ENCODE measurements around the gene ATP2A3. TPM values are rescaled to one million over a fixed set of nuclear protein-coding genes. Genes with fewer than 3 reads are reported as not detected.

Gene ATP2A3
- total and polyA plus RNA-seq, 11 donors, result 3.3 to 21.8 (median 7.0) TPM

DNA sequence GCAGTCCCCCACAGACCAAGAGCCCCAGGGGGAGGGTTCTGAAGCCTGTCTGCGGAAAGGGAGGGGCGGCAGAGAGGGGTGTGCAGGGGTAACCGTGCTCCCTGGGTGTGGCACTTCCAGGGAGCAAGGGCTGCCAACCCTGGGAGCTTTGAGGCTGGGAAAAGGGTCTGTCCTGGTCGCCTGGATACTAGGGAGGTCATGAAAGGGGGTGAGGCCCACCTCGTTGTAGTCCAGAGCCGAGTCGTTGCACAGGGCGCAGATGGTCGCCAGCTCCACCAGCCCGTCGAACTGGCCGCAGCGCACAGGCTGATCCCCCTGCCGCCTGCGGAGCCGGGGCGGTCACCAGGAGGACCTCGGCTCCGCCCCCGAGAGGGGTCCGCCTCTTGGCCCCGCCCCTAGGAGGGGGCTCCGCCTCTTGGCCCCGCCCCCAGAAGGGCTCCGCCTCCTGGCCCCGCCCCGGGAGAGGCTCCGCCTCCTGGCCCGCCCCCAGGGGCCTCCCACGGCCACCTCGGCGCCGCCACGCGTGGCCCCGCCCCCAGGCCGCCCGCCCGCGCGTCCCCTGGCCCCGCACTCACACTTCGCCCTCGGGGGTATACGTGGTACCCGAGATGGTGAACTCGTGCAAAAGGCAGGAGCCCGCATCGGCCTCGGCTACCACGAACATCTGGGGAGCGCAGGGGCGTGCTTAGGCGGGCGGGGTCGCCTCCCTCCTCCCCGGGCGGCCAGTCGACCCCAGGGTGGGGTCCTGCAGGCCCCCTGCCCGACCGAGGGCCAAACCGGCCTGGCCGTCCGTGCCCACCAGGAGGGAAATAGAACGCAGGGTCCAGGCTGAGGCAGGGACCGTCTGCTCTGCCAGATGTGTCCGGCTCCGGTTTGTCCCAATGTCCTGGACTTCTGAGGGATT is 19.5 kb downstream of the ATP2A3 start:
- H3K27me3 ChIP-seq, result no peaks in the 10 kb centered on the region
- H3K27ac ChIP-seq, result peak overlapping the region in 5 of 12 donors; percentile 19 to 49 (median 34)
- peaks cover 0 to 21% (median 5%) of the 10 kb centered on the region in 12 donors for H3K4me1 ChIP-seq
- intact Hi-C loops (cut with DNase I), result no loop called here
- peak; percentile 82 to 96 (median 92) for ATAC-seq
- peaks cover 0 to 68% (median 3%) of the 10 kb centered on the region in 9 donors for H3K36me3 ChIP-seq
- H3K9me3 ChIP-seq, result no peaks in the 10 kb centered on the region
- peak; percentile 56 to 89 (median 70) for DNase-seq
- peak overlapping the region in 11 of 12 donors; percentile 21 to 50 (median 41) for H3K4me3 ChIP-seq
- WGBS, 4 donors, result 29 to 50% (median 36%) methylated on average over 23 to 68 of the region's 68 CpGs
- peak in 1 of 2 donors; percentile 26 for TF ChIP-seq POLR2A (IDR thresholded peaks at IDR 0.05)
- TF ChIP-seq, protein P1, sequence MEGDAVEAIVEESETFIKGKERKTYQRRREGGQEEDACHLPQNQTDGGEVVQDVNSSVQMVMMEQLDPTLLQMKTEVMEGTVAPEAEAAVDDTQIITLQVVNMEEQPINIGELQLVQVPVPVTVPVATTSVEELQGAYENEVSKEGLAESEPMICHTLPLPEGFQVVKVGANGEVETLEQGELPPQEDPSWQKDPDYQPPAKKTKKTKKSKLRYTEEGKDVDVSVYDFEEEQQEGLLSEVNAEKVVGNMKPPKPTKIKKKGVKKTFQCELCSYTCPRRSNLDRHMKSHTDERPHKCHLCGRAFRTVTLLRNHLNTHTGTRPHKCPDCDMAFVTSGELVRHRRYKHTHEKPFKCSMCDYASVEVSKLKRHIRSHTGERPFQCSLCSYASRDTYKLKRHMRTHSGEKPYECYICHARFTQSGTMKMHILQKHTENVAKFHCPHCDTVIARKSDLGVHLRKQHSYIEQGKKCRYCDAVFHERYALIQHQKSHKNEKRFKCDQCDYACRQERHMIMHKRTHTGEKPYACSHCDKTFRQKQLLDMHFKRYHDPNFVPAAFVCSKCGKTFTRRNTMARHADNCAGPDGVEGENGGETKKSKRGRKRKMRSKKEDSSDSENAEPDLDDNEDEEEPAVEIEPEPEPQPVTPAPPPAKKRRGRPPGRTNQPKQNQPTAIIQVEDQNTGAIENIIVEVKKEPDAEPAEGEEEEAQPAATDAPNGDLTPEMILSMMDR (IDR thresholded peaks at IDR 0.05), result no peak

GRCh38 chr17:3943240-3943891 is 20.9 kb downstream of the ATP2A3 start:
- DNase-seq, result no peak
- Histone ChIP-seq H3K36me3 (peaks cover 0 to 62% (median 3%) of the 10 kb centered on the region in 9 donors), H3K4me1 (peaks cover 0 to 21% (median 5%) of the 10 kb centered on the region in 12 donors), H3K9me3 (no peaks in the 10 kb centered on the region), H3K27ac (no peak overlapping the region), H3K4me3 (peak overlapping the region in 2 of 12 donors; percentile 41 to 42), H3K27me3 (no peaks in the 10 kb centered on the region)
- 84 to 88% (median 86%) methylated on average over 23 of the region's 23 CpGs for WGBS, 4 donors
- intact Hi-C loops (cut with DNase I), result no loop called here
- no peak for ATAC-seq
- TF ChIP-seq, protein P1 (IDR thresholded peaks at IDR 0.05), result no peak
- no peak for TF ChIP-seq POLR2A (IDR thresholded peaks at IDR 0.05)

DNA sequence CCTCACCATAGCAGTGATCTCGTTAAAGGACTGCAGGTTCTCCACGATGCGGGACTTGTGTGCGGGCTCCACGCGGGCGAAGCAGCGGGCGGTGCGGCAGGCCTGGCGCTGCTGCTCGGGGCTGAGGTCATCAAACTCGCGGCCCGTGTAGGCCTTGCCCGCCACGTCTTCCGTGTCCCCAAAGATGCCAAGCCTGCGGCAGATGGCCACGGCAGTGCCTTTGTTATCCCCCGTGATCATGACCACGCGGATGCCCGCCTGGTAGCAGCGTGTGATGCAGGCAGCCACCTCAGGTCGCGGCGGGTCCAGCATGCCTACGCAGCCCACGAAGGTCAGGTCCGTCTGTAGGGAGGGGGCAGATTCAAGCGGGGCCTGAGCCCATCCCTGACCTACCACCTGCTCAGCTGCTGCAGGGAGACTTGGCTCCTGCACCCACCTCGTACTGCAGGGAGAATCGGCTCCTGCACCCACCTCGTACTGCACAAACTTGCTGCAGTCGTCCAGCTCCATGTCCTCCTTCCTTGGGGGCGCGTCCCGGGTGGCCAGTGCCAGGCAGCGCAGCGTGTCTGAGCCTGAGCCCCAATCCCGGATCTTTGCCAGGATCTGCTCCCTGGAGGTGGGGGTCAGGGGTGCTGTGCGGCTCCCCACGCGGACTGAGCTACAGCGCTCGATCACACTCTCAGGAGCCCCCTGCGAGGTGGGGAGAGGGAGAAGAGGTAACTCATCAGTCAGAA is 23.1 kb downstream of the ATP2A3 start:
- H3K27me3 ChIP-seq, result no peaks in the 10 kb centered on the region
- DNase-seq (no peak), ATAC-seq (no peak)
- peaks cover 0 to 21% (median 5%) of the 10 kb centered on the region in 12 donors for H3K4me1 ChIP-seq
- H3K36me3 ChIP-seq, result peaks cover 0 to 61% (median 6%) of the 10 kb centered on the region in 9 donors
- 93 to 97% (median 96%) methylated on average over 37 to 48 of the region's 48 CpGs for WGBS, 4 donors
- H3K4me3 ChIP-seq, result no peak overlapping the region
- intact Hi-C loops (cut with DNase I), result no loop called here
- H3K9me3 ChIP-seq, result no peaks in the 10 kb centered on the region
- TF ChIP-seq, protein P1 (IDR thresholded peaks at IDR 0.05), result no peak
- TF ChIP-seq POLR2A (IDR thresholded peaks at IDR 0.05), result no peak
- H3K27ac ChIP-seq, result no peak overlapping the region

Measured in heart left ventricle (tissue), 16 donors.